Aorta (tissue), 5 donors: ENCODE data around the gene GALNT5. TPM values are rescaled to one million over a fixed set of nuclear protein-coding genes. Genes with fewer than 3 reads are reported as not detected.
"Not testable (repeated sequence)": the region's sequence is repeated elsewhere in the genome, so short reads cannot be mapped to it uniquely, and the experiment has no call there.

ENCODE experiments used
- ATAC-seq: fragments of 200-7000 bp; cut with Tn5 transposase; one replicate; pipeline ENCODE4 v1.9.1; 2022; ENCODE audit warnings: moderate library complexity; ENCODE audit not compliant: low FRiP score
- DNase-seq, 2 donors: peaks; one replicate each; pipeline ENCODE4 v3.0.0-alpha.2; 2020
- H3K27ac ChIP-seq, 2 donors: one replicate each; pipeline ENCODE4 v1.5.1; 2013; ENCODE audit warnings: low read length in 2 of 2, mild to moderate bottlenecking in 2 of 2, moderate library complexity in 2 of 2, control low read depth in 1 of 2, inconsistent platforms in 1 of 2, low read depth in 1 of 2
- H3K27me3 ChIP-seq, 2 donors: one replicate each; pipeline ENCODE4 v1.6.1; 2013; ENCODE audit warnings: control low read depth in 1 of 2, low read length in 1 of 2, mild to moderate bottlenecking in 1 of 2, moderate library complexity in 1 of 2; ENCODE audit not compliant: insufficient read depth in 2 of 2, control insufficient read depth in 1 of 2
- H3K36me3 ChIP-seq, 2 donors: one replicate each; pipeline ENCODE4 v1.6.1; 2013; ENCODE audit warnings: control low read depth in 1 of 2, low read length in 1 of 2, mild to moderate bottlenecking in 1 of 2; ENCODE audit not compliant: insufficient read depth in 2 of 2, control insufficient read depth in 1 of 2
- H3K4me1 ChIP-seq, 2 donors: one replicate each; pipeline ENCODE4 v1.6.1; 2013; ENCODE audit warnings: low read length in 2 of 2, control low read depth in 1 of 2, mild to moderate bottlenecking in 1 of 2, moderate library complexity in 1 of 2; ENCODE audit not compliant: insufficient read depth in 2 of 2, control insufficient read depth in 1 of 2
- H3K4me3 ChIP-seq, 2 donors: one replicate each; pipeline ENCODE4 v1.5.1; 2013; ENCODE audit warnings: low read length in 2 of 2, control low read depth in 1 of 2, mild to moderate bottlenecking in 1 of 2
- H3K9me3 ChIP-seq: one replicate; pipeline ENCODE4 v1.6.1; 2013; ENCODE audit warnings: mild to moderate bottlenecking, low read length; ENCODE audit not compliant: control insufficient read depth
- WGBS, 2 donors: extraction: QIAGEN DNeasy Blood & Tissue Kit; methylation state at CpG; one replicate each; pipeline ENCODE4 v1.1.7; 2013; 5-methylcytosine and 5-hydroxymethylcytosine counted together
- intact Hi-C, 2 donors: fragments of 100-400 bp; cut with DNase I; formaldehyde crosslinking; loops; one replicate each; pipeline versions ENCODE4 v1.14.2 to v1.15.0; 2022
- long read RNA-seq, 2 donors: library from polyadenylated mRNA; unstranded; transcript quantifications; one replicate each; pipeline ENCODE4 v2.0.0, GENCODE V29; 2020 to 2021
- polyA plus RNA-seq, 2 donors: library from polyadenylated mRNA; stranded (reverse); fragments of 200-250 nt; gene quantifications; one replicate each; pipeline ENCODE4 v1.2.3, GENCODE V29; 2013
- total RNA-seq, 2 donors: library from RNA; stranded (reverse); fragmentation: NEBNext Ultra II Directional; extraction: Animal tissue kit (Norgen Biotek cat#: 25700); gene quantifications; one replicate each; pipeline ENCODE4 v1.2.1, GENCODE V29; 2021
- donor health status: healthy with polysubstance abuse.
- donor health status: Bipolar disorder and iron deficiency.
- donor health status: DM: no; HTN: no; CAD: no.
- donor health status: DM: no; HTN: no; CAD: no.
- donor health status: DM: yes; HTN: yes; CAD: no.

Gene GALNT5
- total RNA-seq (1 to 10 TPM; 3.2 to 4.5 TPM), polyA plus RNA-seq (under 1 TPM; 0.88 to 0.90 TPM)
- long read RNA-seq, donor 1: 0 reads
- long read RNA-seq, donor 2, full-length matches to known transcripts: 3 of 5 reads
- long read RNA-seq, donor 2, partial matches to known transcripts: 0 of 5 reads
- long read RNA-seq, donor 2, other reads (novel, unspliced or antisense): 2 of 5 reads

GRCh38 chr2:157257312-157258252 is at the start of gene GALNT5:
TSS of gene GALNT5 (plus strand) at chr2:157257705. CDS start at chr2:157258083, 378 bp downstream.
- H3K36me3 ChIP-seq: no peaks in the 10 kb centered on the region
- ATAC-seq: peak; percentile 22
- 9 to 10% methylated on average over 15 of the region's 15 CpGs for WGBS, 2 donors
- H3K27ac ChIP-seq: peak within 1 kb of the TSS in 1 of 2 donors; percentile 64
- peaks cover 4 to 6% of the 10 kb centered on the region in 2 donors for H3K4me1 ChIP-seq
- DNase-seq: no peak
- no peaks in the 10 kb centered on the region for H3K9me3 ChIP-seq
- intact Hi-C loops: no loop called here
- H3K4me3 ChIP-seq: peak within 1 kb of the TSS; percentile 3 to 53
- no peaks in the 10 kb centered on the region for H3K27me3 ChIP-seq

- intact Hi-C loops: no loop called here
- no peaks in the 10 kb centered on the region for H3K36me3 ChIP-seq
- H3K9me3 ChIP-seq: no peaks in the 10 kb centered on the region
- H3K4me1 ChIP-seq: no peaks in the 10 kb centered on the region
- no peak overlapping the region for H3K27ac ChIP-seq
- no peaks in the 10 kb centered on the region for H3K27me3 ChIP-seq
- no peak for ATAC-seq
- DNase-seq: no peak
- no peak overlapping the region for H3K4me3 ChIP-seq
Measured at GRCh38 chr2:157216286-157216965, 41.1 kb upstream of the GALNT5 start.

GRCh38 chr2:157217409-157217808 is 40.1 kb upstream of the GALNT5 start:
- Histone ChIP-seq H3K4me1 (no peaks in the 10 kb centered on the region), H3K36me3 (no peaks in the 10 kb centered on the region), H3K4me3 (no peak overlapping the region), H3K27me3 (no peaks in the 10 kb centered on the region), H3K27ac (no peak overlapping the region), H3K9me3 (no peaks in the 10 kb centered on the region)
- ATAC-seq: no peak
- WGBS, 2 donors: 88 to 93% methylated on average over 2 of the region's 2 CpGs
- DNase-seq: no peak
- intact Hi-C loops: no loop called here

- H3K9me3 ChIP-seq: no peaks in the 10 kb centered on the region
- intact Hi-C loops: no loop called here
- H3K27me3 ChIP-seq: no peaks in the 10 kb centered on the region
- 76 to 83% methylated on average over 2 of the region's 2 CpGs for WGBS, 2 donors
- H3K36me3 ChIP-seq: no peaks in the 10 kb centered on the region
- H3K4me1 ChIP-seq: no peaks in the 10 kb centered on the region
- DNase-seq (no peak), ATAC-seq (no peak)
- H3K27ac ChIP-seq: no peak overlapping the region
- no peak overlapping the region for H3K4me3 ChIP-seq
Measured at GRCh38 chr2:157218911-157219310, 38.6 kb upstream of the GALNT5 start.

- DNase-seq (no peak), ATAC-seq (no peak)
- Histone ChIP-seq H3K9me3 (no peaks in the 10 kb centered on the region), H3K4me3 (no peak overlapping the region), H3K4me1 (no peaks in the 10 kb centered on the region), H3K27me3 (no peaks in the 10 kb centered on the region), H3K36me3 (no peaks in the 10 kb centered on the region), H3K27ac (no peak overlapping the region)
- intact Hi-C loops: no loop called here
- WGBS, 2 donors: 69 to 71% methylated on average over 1 of the region's 1 CpG
Measured at GRCh38 chr2:157220502-157220901, 37.0 kb upstream of the GALNT5 start.

GRCh38 chr2:157221394-157221988 is 36.0 kb upstream of the GALNT5 start:
- no peak for ATAC-seq
- DNase-seq: no peak
- H3K27me3 ChIP-seq: no peaks in the 10 kb centered on the region
- no peaks in the 10 kb centered on the region for H3K4me1 ChIP-seq
- intact Hi-C loops: no loop called here
- WGBS, 2 donors: 76 to 78% methylated on average over 2 of the region's 2 CpGs
- H3K27ac ChIP-seq: no peak overlapping the region
- H3K9me3 ChIP-seq: no peaks in the 10 kb centered on the region
- H3K36me3 ChIP-seq: no peaks in the 10 kb centered on the region
- H3K4me3 ChIP-seq: no peak overlapping the region

- Histone ChIP-seq H3K9me3 (no peaks in the 10 kb centered on the region), H3K4me3 (no peak overlapping the region), H3K27ac (no peak overlapping the region), H3K36me3 (no peaks in the 10 kb centered on the region), H3K27me3 (no peaks in the 10 kb centered on the region), H3K4me1 (no peaks in the 10 kb centered on the region)
- ATAC-seq (no peak), DNase-seq (no peak)
- WGBS, 2 donors: 83 to 84% methylated on average over 5 of the region's 5 CpGs
- intact Hi-C loops: no loop called here
Measured at GRCh38 chr2:157223624-157224205, 33.8 kb upstream of the GALNT5 start.

- H3K4me1 ChIP-seq, H3K4me3 ChIP-seq, ATAC-seq, H3K27ac ChIP-seq, DNase-seq, intact Hi-C loops, H3K36me3 ChIP-seq, H3K27me3 ChIP-seq, H3K9me3 ChIP-seq: not testable (repeated sequence)
- 82 to 90% methylated on average over 2 of the region's 2 CpGs for WGBS, 2 donors
Measured at GRCh38 chr2:157224448-157224847, 33.1 kb upstream of the GALNT5 start.
